ENCODE data around the gene OR6N2. TPM values are rescaled to one million over a fixed set of nuclear protein-coding genes. Genes with fewer than 3 reads are reported as not detected.

Gene OR6N2
- total RNA-seq = not detected in 2 replicates
- long read RNA-seq = 0 reads

GRCh38 chr1:158781104-158781503 lies at the start of gene OR6N2:
OR6N2 (minus strand) TSS chr1:158781204; CDS start chr1:158777635, 3,569 bp downstream.
- no peak for TF ChIP-seq CTCF (IDR thresholded peaks at IDR 0.05)
- Mint-ChIP-seq H3K9me3 (ENCODE audit: unreplicated experiment) (no peaks in the 10 kb centered on the region), H3K36me3 (ENCODE audit: unreplicated experiment) (no peaks in the 10 kb centered on the region), H3K27ac (ENCODE audit: unreplicated experiment) (no peak within 1 kb of the TSS), H3K4me1 (ENCODE audit: unreplicated experiment) (no peaks in the 10 kb centered on the region), H3K27me3 (ENCODE audit: unreplicated experiment) (no peaks in the 10 kb centered on the region), H3K4me3 (ENCODE audit: unreplicated experiment) (no peak within 1 kb of the TSS)
- DNase-seq (ENCODE audit: extremely low spot score, unreplicated experiment) = no peak

DNA sequence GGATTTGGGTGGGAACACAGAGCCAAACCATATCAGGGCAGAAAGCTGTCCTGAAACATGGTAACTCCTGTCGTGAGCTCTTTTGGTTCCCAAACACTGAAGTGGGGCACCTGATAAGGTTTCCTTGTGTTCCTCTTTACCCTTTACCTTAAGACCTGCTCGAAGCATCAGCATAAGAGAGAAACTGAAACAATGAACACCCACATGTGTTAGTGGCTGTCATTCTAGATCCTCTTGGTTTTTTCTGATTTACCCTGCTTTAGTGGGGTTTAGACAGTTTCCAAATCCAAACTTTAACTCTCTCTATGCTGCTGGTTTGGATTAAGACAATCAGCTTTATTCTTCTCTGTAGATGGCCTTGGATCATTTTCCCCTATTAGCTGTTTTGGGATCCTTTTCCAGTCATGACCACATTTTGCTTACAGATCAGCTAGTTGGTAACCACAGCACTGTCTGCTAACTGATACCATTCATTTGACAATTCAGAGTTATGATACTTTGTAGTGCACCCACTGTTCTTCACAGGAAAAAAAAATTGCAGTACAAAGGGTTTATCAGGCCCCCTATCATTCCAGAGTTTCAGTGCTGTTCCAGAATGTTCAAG lies 49.2 kb upstream of the OR6N2 start:
- H3K4me3 Mint-ChIP-seq (ENCODE audit: unreplicated experiment) = no peak overlapping the region
- no peaks in the 10 kb centered on the region for H3K27me3 Mint-ChIP-seq (ENCODE audit: unreplicated experiment)
- H3K36me3 Mint-ChIP-seq (ENCODE audit: unreplicated experiment) = no peaks in the 10 kb centered on the region
- no peak overlapping the region for H3K27ac Mint-ChIP-seq (ENCODE audit: unreplicated experiment)
- no peak for TF ChIP-seq CTCF (IDR thresholded peaks at IDR 0.05)
- no peaks in the 10 kb centered on the region for H3K4me1 Mint-ChIP-seq (ENCODE audit: unreplicated experiment)
- peaks cover 7% of the 10 kb centered on the region for H3K9me3 Mint-ChIP-seq (ENCODE audit: unreplicated experiment)
- DNase-seq (ENCODE audit: extremely low spot score, unreplicated experiment) = no peak

- Mint-ChIP-seq H3K27me3 (ENCODE audit: unreplicated experiment) (no peaks in the 10 kb centered on the region), H3K9me3 (ENCODE audit: unreplicated experiment) (no peaks in the 10 kb centered on the region), H3K36me3 (ENCODE audit: unreplicated experiment) (no peaks in the 10 kb centered on the region), H3K4me3 (ENCODE audit: unreplicated experiment) (no peak overlapping the region), H3K4me1 (ENCODE audit: unreplicated experiment) (no peaks in the 10 kb centered on the region), H3K27ac (ENCODE audit: unreplicated experiment) (no peak overlapping the region)
- TF ChIP-seq CTCF (IDR thresholded peaks at IDR 0.05) = no peak
- DNase-seq (ENCODE audit: extremely low spot score, unreplicated experiment) = no peak
Observed at GRCh38 chr1:158821723-158822122, 40.7 kb upstream of the OR6N2 start.

DNA sequence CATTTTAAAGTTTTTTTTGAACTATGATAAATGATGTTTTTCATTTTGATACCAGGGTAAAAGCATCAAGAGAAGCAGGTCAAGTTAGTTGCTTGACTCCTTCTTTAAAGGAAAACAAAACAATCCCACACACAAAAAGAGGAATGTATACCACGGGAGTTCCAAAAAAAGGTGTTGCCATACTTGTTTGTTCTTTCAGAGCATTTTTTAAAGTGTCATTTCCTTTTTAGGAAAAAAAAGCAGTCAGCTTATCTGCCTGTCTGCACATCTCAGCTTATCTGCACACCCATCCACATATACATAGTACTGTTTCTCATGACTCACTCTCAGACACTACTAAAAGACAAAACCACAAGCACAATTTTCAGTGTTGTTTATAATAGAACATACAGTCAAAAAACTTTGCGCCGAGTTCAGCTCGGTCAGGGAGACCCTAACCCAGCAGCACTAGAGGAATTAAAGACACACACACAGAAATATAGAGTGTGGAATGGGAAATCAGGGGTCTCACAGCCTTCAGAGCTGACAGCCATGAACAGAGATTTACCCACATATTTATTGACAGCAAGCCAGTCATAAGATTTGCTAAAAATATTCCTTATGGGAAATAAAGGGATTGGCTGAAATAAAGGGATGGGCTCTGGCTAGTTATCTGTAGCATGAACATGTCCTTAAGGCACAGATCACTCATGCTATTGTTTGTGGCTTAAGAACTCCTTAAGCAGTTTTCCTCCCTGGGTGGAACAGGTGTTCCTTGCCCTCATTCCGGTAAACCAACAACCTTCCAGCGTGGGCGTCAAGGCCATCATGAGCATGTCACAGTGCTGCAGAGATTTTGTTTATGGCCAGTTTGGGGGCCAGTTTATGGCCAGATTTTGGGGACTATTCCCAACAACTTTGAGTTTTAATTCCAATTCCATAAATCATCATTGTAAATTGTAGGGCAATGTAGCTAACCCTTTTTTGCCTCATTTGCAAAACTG lies 38.7 kb upstream of the OR6N2 start:
- no peak for DNase-seq (ENCODE audit: extremely low spot score, unreplicated experiment)
- H3K4me3 Mint-ChIP-seq (ENCODE audit: unreplicated experiment) = no peak overlapping the region

More for the DNA sequence above, 38.7 kb upstream of the OR6N2 start:
- no peaks in the 10 kb centered on the region for H3K27me3 Mint-ChIP-seq (ENCODE audit: unreplicated experiment)
- no peaks in the 10 kb centered on the region for H3K36me3 Mint-ChIP-seq (ENCODE audit: unreplicated experiment)
- no peak overlapping the region for H3K27ac Mint-ChIP-seq (ENCODE audit: unreplicated experiment)
- no peaks in the 10 kb centered on the region for H3K9me3 Mint-ChIP-seq (ENCODE audit: unreplicated experiment)
- TF ChIP-seq CTCF (IDR thresholded peaks at IDR 0.05) = no peak
- H3K4me1 Mint-ChIP-seq (ENCODE audit: unreplicated experiment) = no peaks in the 10 kb centered on the region
